ENCODE results near the gene VIL1. TPM values are rescaled to one million over a fixed set of nuclear protein-coding genes. Genes with fewer than 3 reads are reported as not detected.

Gene VIL1
- total and polyA plus RNA-seq, 2 of the 13 experiments (the other 11 are each of a cell fraction or from before 2014, with no cell fraction given), result 287 to 301 TPM

GRCh38 chr2:218405746-218406208 is 13.1 kb upstream of the VIL1 start (continued):
- TF ChIP-seq FOXA1 (IDR thresholded peaks at IDR 0.05) (no peak), FOXA1 (CRISPR knock-in tag; IDR thresholded peaks at IDR 0.05) (0 out of 2 replicates have a peak, but pooled peaks have one; percentile 6), KLF9 (CRISPR knock-in tag; IDR thresholded peaks at IDR 0.05; ENCODE audit: low read depth) (0 out of 2 replicates have a peak, but pooled peaks have one; percentile 21), RARA (CRISPR knock-in tag; IDR thresholded peaks at IDR 0.05) (no peak), ZZZ3 (CRISPR knock-in tag; IDR thresholded peaks at IDR 0.05; ENCODE audit: borderline replicate concordance) (peak; percentile 20; the same call in 1 of the 2 replicates), ZNF382 (CRISPR knock-in tag; IDR thresholded peaks at IDR 0.05; ENCODE audit: borderline replicate concordance) (no peak), ZNF556 (CRISPR knock-in tag; IDR thresholded peaks at IDR 0.05; ENCODE audit: borderline replicate concordance) (0 out of 2 replicates have a peak, but pooled peaks have one; percentile 61), ZNF577 (CRISPR knock-in tag; IDR thresholded peaks at IDR 0.05; ENCODE audit: borderline replicate concordance, low read depth) (no peak), HDAC1 (CRISPR knock-in tag; IDR thresholded peaks at IDR 0.05) (peak; percentile 50; the same call in 1 of the 2 replicates), LCORL (IDR thresholded peaks at IDR 0.05) (no peak), LCORL (CRISPR knock-in tag; IDR thresholded peaks at IDR 0.05) (peak; percentile 75), SUZ12 (IDR thresholded peaks at IDR 0.05; ENCODE audit: low read depth, low read length) (no peak), HNRNPLL (IDR thresholded peaks at IDR 0.05; ENCODE audit: low read depth, low read length, poor library complexity, severe bottlenecking) (no peak), SMYD3 (CRISPR knock-in tag; IDR thresholded peaks at IDR 0.05) (0 out of 2 replicates have a peak, but pooled peaks have one; percentile 71), ZNF17 (CRISPR knock-in tag; IDR thresholded peaks at IDR 0.05) (0 out of 2 replicates have a peak, but pooled peaks have one; percentile 73), EHMT2 (IDR thresholded peaks at IDR 0.05; ENCODE audit: borderline replicate concordance, low read depth, low read length) (no peak), ZNF580 (CRISPR knock-in tag; IDR thresholded peaks at IDR 0.05; ENCODE audit: borderline replicate concordance, low read depth) (0 out of 2 replicates have a peak, but pooled peaks have one; percentile 8), MIXL1 (CRISPR knock-in tag; IDR thresholded peaks at IDR 0.05) (peak; percentile 51), CTCF (CRISPR knock-in tag; IDR thresholded peaks at IDR 0.05) (no peak), PTBP1 (IDR thresholded peaks at IDR 0.05; ENCODE audit: low read depth, low read length, poor library complexity, severe bottlenecking) (no peak), ZBTB7B (CRISPR knock-in tag; IDR thresholded peaks at IDR 0.05) (peak; percentile 85), HNRNPH1 (optimal IDR thresholded peaks at IDR 0.05; ENCODE audit: low read depth, low read length) (peak; percentile 54), MEIS2 (CRISPR knock-in tag; IDR thresholded peaks at IDR 0.05) (0 out of 2 replicates have a peak, but pooled peaks have one; percentile 3)
- TF ChIP-seq, protein P1, sequence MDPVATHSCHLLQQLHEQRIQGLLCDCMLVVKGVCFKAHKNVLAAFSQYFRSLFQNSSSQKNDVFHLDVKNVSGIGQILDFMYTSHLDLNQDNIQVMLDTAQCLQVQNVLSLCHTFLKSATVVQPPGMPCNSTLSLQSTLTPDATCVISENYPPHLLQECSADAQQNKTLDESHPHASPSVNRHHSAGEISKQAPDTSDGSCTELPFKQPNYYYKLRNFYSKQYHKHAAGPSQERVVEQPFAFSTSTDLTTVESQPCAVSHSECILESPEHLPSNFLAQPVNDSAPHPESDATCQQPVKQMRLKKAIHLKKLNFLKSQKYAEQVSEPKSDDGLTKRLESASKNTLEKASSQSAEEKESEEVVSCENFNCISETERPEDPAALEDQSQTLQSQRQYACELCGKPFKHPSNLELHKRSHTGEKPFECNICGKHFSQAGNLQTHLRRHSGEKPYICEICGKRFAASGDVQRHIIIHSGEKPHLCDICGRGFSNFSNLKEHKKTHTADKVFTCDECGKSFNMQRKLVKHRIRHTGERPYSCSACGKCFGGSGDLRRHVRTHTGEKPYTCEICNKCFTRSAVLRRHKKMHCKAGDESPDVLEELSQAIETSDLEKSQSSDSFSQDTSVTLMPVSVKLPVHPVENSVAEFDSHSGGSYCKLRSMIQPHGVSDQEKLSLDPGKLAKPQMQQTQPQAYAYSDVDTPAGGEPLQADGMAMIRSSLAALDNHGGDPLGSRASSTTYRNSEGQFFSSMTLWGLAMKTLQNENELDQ (CRISPR knock-in tag; IDR thresholded peaks at IDR 0.05; ENCODE audit: borderline replicate concordance), result no peak
- TF ChIP-seq, protein P2, sequence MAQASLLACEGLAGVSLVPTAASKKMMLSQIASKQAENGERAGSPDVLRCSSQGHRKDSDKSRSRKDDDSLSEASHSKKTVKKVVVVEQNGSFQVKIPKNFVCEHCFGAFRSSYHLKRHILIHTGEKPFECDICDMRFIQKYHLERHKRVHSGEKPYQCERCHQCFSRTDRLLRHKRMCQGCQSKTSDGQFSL (CRISPR knock-in tag; IDR thresholded peaks at IDR 0.05), result peak; percentile 60
- TF ChIP-seq, protein P3, sequence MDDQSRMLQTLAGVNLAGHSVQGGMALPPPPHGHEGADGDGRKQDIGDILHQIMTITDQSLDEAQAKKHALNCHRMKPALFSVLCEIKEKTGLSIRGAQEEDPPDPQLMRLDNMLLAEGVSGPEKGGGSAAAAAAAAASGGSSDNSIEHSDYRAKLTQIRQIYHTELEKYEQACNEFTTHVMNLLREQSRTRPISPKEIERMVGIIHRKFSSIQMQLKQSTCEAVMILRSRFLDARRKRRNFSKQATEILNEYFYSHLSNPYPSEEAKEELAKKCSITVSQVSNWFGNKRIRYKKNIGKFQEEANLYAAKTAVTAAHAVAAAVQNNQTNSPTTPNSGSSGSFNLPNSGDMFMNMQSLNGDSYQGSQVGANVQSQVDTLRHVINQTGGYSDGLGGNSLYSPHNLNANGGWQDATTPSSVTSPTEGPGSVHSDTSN (CRISPR knock-in tag; IDR thresholded peaks at IDR 0.05; ENCODE audit: borderline replicate concordance), result 0 out of 2 replicates have a peak, but pooled peaks have one; percentile 14

Data from HepG2 (cell line).